ENCODE results near the gene ACER3.
A peak's percentile ranks its signal among the peaks of the same experiment; 100 is the strongest.

The ACER3 gene

DNA sequence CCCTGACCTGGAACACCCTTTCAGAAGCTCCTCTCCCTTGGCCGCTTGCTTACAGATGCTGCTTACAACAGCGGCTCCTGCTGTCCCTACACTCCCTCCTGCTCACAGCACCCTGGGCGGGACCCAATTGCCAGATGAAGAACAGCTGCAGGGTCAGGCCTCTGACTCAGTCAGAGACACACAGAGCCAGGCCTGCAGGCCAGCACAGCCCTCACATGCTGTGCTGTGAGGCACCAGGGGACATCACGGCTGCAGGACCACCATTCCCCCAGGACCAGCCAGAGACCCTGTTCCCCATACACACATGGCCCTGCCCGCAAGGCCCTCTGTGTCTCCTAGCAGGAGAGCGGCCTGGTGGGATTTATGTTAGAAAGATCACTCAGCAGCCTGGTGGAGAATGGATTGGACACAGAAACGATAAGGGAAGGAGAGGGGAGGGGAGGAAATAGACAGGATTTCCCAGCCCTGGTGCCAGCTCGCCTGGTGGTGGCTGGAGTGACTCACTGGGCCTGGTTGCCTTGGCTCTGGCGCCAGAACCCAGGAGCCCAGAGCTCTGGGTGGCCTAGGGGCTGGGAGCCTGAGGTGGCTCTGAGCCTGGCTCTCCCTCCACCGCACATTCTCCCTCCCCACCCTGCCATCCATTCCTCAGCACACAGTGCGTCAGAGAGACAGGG is 212.7 kb downstream of the ACER3 start:
- DNase-seq = peak in 37 of 56 donors; percentile 9 to 65 (median 32)

DNA sequence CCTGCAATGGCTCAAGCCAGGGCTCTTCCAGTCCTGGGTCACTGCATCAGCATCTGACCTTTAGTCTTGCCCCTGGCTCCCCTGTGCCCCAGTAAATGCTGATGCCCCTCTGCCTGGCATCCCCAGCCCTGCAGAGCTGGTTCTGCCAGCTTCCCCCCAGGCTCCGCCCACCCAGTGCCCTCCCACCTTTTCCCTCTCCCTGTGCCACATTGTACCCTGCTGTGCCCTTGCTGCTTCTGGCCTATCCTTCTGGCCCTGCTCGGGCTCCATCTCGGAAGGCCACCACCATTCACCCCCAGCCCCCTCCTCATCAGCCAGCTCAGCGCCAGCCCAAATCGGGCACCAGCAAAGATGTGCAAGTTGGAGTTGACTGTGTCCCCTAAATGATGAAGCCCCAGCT is 213.5 kb downstream of the ACER3 start:
- DNase-seq = no peak

DNA sequence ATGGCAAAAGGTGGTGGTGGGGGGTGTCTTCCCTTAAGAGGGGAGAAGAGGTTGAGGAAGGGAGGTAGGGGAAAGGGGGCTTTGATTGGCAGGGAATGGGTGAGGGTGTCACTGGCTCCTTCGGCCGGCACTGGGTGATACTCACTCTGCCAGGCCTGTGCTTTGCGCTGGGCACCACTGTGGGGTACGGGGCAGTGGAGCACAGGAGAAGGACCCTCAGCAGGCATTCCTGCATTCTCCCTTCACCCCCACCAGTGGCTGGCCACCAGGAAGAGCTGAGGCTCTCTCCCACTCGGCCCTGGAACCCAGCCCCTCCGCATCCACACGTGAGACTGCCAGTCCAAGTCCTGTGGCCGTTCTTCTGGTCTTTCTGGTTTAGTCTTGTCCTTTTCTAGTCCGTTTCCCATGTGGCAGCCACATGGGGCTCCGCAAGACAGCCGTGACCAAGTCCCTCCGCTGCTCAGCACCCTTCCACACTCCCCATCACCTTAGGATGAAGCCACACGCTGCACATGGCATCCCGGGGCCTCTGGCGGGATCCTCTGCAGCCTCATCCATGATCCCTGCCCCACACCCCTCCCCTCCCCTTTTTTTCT is 214.0 kb downstream of the ACER3 start:
- DNase-seq = no peak

DNA sequence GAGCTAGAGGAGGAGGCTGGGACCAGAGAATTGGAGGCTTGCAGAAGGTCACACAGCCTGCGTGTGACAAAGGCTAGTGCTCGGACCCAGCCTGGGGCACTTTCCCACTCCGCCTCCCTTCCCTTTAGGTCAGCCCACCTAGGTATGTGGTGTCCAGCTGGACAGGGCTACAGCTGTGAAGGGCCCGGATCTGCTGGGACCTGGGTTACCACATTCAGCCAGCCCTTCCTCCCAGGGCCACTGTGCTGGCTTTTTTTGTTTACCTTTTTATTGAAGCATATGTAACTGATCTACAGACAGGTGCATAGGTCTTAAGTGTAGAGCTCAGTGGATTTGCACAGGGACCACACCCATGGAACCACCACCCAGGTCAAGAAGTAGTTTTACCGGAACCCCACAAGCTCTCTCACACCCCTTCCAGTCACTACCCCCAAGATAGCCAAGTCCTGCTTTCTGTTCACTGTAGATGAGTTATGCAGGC is 214.7 kb downstream of the ACER3 start:
- DNase-seq = no peak

Measured in nucleus accumbens (tissue), 56 donors.